Fibroblast of mammary gland (primary cell): ENCODE results near the gene KCNN4.
A peak's percentile ranks its signal among the peaks of the same experiment; 100 is the strongest.

Experiments used
- DNase-seq: peaks from one replicate; pipeline ENCODE4 v3.0.0-alpha.2; 2010; ENCODE audit warnings: low read depth
- H3K4me3 ChIP-seq: 2 replicates; pipeline ENCODE4 v1.5.1; 2011; ENCODE audit warnings: low read depth, mild to moderate bottlenecking, low read length, moderate library complexity; ENCODE audit not compliant: control insufficient read depth
- TF ChIP-seq, protein P1 (sequence below): conservative IDR thresholded peaks from 2 replicates; pipeline ENCODE4 v1.5.1; 2011; ENCODE audit warnings: low read depth, low read length, inconsistent platforms; ENCODE audit not compliant: control insufficient read depth, insufficient read depth

Gene KCNN4

DNA sequence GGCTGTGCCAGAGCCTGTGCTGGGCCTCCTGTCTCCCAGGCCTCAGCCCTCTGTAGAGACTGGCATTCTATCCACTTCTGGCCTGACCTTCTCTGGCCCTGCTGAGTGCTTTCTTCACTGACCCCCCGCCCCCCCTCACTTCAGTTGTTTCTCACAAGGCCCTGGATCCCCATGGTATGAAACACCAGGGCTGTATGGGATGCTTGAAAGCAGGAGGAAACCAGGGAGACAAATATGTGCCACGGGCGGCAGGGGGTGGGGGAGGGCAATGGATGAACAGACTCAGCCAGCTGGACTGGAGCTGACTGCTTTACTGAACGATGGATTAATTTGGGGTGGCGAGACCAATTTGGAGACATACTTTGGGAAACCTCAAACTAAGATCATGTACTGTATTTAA, 50.9 kb downstream of the KCNN4 start:
- TF ChIP-seq, protein P1, sequence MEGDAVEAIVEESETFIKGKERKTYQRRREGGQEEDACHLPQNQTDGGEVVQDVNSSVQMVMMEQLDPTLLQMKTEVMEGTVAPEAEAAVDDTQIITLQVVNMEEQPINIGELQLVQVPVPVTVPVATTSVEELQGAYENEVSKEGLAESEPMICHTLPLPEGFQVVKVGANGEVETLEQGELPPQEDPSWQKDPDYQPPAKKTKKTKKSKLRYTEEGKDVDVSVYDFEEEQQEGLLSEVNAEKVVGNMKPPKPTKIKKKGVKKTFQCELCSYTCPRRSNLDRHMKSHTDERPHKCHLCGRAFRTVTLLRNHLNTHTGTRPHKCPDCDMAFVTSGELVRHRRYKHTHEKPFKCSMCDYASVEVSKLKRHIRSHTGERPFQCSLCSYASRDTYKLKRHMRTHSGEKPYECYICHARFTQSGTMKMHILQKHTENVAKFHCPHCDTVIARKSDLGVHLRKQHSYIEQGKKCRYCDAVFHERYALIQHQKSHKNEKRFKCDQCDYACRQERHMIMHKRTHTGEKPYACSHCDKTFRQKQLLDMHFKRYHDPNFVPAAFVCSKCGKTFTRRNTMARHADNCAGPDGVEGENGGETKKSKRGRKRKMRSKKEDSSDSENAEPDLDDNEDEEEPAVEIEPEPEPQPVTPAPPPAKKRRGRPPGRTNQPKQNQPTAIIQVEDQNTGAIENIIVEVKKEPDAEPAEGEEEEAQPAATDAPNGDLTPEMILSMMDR = no peak
- no peak overlapping the region for H3K4me3 ChIP-seq
- DNase-seq = no peak

DNA sequence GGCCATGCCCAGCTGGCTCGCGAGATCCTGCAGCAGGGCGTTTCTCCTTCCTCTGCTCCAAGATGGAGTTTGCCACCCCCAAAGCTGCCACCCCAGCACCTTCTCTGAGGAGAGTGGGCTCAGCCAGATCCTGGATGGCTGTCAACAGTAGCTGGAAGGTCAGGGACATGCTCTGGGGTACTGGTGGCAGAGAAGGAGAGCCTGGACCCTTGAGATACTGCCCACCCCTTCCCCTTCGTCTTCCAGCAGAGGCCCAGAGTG, 53.2 kb downstream of the KCNN4 start:
- no peak overlapping the region for H3K4me3 ChIP-seq
- TF ChIP-seq, protein P1 = no peak

DNA sequence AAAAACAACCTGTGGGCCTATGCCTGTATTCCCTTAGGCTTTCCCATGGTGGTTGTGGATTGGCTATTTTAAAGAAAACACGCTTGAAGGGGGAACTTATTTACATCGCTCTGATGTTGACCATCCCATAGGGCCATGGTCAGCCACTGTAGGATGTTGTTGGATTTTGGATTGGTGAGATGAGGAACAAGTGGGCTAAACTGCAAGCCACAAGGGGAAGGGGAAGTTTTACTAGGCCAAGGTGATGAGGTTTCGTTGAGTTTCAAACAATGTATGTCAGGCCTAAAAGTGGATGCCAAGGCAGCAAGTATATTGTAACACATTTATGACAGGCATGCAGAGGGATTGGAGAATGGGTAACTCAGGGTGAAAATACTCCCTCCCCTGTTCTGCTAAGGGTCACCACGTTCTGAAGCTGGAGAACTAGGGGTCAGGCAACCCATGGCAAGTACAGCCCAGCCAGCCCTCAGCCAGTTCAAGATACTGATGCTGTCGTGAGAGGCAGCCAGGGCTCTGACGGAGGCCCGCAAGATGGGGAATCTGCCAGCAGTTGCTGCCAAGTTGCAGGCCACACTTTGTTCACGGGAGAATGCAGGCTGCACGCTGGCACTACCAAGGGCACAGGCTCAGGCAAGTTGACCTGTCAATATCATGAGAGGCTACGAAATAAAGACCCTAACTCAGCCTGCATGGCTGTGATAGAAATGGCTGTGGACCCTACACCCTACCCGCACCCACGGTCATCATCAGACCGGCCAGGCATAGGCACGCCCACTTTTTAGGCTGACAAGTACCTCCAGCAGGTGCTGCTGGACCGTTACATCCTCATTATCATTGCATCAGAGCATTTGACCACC, 53.8 kb downstream of the KCNN4 start:
- no peak overlapping the region for H3K4me3 ChIP-seq
- TF ChIP-seq, protein P1 = no peak
- peak; percentile 12 for DNase-seq

More for the DNA sequence above, 53.2 kb downstream of the KCNN4 start:
- DNase-seq = no peak

DNA sequence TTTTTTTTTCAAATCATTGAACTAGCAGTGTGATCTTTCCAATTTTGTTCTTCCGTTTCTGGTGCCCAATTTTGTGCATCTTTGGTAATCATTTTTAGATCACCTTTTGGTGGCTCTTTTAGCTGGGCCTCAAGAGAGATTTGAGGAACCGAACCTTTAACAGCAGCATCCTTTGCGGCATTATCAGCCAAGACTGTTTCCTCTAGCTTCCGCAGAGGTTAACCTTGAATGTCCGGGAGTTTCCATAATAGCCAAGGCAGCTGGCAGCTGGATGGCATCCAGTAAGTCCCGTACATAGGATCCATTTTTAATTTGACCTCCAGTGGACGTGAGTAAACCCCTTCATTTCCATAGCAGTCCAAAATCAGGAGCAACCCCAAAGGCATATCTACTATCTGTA, 55.3 kb downstream of the KCNN4 start:
- TF ChIP-seq, protein P1 = no peak
- DNase-seq = no peak
- H3K4me3 ChIP-seq = no peak overlapping the region

DNA sequence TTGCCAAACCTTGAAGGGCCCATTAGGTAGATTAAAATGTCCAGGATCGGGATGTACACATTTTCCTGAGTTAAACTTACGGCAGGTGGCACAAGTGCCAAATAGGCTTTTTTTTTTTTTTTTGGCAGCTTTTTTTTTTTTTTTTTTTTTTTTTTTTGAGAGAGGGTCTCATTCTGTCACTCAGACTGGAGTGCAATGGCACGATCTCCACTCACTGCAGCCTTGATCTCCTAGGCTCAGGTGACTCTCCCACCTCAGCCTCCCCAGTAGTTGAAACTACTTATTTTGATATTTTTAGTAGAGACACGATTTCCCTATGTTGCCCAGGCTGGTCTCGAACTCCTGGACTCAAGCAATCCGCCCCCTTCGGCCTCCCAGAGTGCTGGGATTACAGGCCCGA, 55.9 kb downstream of the KCNN4 start:
- no peak overlapping the region for H3K4me3 ChIP-seq
- TF ChIP-seq, protein P1 = no peak
- DNase-seq = no peak

DNA sequence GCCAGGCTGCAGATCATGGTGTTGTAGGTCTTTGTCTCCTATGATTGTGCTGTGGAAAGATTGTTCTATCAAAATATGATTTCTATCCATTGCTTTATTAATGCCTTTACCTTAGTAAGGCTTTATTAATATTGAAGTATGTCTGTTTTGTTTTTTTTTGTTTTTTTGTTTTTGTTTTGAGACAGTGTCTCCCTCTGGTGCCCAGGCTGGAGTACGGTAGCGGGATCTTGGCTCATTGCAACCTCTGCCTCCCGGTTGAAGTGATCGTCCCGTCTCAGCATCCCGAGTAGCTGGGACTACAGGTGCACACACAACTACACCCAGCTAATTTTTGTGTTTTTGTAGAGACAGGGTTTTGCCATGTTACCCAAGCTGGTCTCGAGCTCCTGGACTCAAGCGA, 57.2 kb downstream of the KCNN4 start:
- no peak overlapping the region for H3K4me3 ChIP-seq
- peak; percentile 47 for DNase-seq
- TF ChIP-seq, protein P1 = peak; percentile 62
